Fibroblast of lung (primary cell): ENCODE data around the gene FAM221B.

Experiments
- EZH2 ChIP-seq: IDR thresholded peaks from 2 replicates; pipeline ENCODE4 v1.5.1; 2012; ENCODE audit warnings: low read length, control low read depth, mild to moderate bottlenecking; ENCODE audit errors: missing control alignments
- TF ChIP-seq, protein P1 (sequence below), 2 donors: IDR thresholded peaks in 1 of 2; conservative IDR thresholded peaks in 1 of 2; 1 replicate in 1 of 2; 2 replicates in 1 of 2; pipeline ENCODE4 v1.5.1; 2011 to 2012; ENCODE audit warnings: low read length in 2 of 2, control low read depth in 1 of 2, inconsistent platforms in 1 of 2, low read depth in 1 of 2, mild to moderate bottlenecking in 1 of 2

- TF ChIP-seq, protein P1, sequence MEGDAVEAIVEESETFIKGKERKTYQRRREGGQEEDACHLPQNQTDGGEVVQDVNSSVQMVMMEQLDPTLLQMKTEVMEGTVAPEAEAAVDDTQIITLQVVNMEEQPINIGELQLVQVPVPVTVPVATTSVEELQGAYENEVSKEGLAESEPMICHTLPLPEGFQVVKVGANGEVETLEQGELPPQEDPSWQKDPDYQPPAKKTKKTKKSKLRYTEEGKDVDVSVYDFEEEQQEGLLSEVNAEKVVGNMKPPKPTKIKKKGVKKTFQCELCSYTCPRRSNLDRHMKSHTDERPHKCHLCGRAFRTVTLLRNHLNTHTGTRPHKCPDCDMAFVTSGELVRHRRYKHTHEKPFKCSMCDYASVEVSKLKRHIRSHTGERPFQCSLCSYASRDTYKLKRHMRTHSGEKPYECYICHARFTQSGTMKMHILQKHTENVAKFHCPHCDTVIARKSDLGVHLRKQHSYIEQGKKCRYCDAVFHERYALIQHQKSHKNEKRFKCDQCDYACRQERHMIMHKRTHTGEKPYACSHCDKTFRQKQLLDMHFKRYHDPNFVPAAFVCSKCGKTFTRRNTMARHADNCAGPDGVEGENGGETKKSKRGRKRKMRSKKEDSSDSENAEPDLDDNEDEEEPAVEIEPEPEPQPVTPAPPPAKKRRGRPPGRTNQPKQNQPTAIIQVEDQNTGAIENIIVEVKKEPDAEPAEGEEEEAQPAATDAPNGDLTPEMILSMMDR (conservative IDR thresholded peaks at IDR 0.05 in 1 of 2, IDR thresholded peaks at IDR 0.05 in 1 of 2; ENCODE audit: low read depth in 1 of 2, low read length in 2 of 2), result no peak
- TF ChIP-seq EZH2, result no peak
Observed at GRCh38 chr9:35816708-35817107, 11.8 kb downstream of the FAM221B start.
